DND-41 (cell line): ENCODE data around the gene HNRNPUL1.

Experiments used
- EZH2 ChIP-seq: IDR thresholded peaks from 3 replicates; pipeline ENCODE4 v1.6.1; 2012; ENCODE audit warnings: borderline replicate concordance, low read depth, mild to moderate bottlenecking, moderate library complexity, low read length, inconsistent platforms; ENCODE audit not compliant: severe bottlenecking
- TF ChIP-seq, protein P1 (sequence below): IDR thresholded peaks from 2 replicates; pipeline ENCODE4 v1.5.1; 2012; ENCODE audit warnings: borderline replicate concordance, low read length, moderate library complexity, mild to moderate bottlenecking; ENCODE audit not compliant: poor library complexity, severe bottlenecking; ENCODE audit errors: extremely low read depth

DNA sequence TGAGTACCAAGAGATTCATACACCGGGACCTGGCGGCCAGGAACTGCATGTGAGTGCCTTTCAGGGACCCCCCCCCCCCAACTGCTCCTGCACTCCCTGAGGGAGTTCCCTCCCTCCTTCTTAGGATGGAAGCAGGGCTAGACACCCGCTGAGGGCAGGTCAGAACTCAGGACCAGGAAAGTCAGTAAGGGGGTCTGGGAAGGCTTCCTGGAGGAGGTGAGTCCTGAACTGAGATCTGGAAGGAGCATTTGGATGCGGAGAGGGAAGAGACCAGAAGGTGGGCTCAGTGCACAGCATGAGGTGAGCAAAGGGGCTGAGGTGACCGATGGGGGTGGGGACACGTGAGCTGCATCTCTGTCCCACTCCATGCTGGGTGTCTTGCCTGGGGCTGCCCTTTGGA, 10.5 kb upstream of the HNRNPUL1 start:
- TF ChIP-seq, protein P1, sequence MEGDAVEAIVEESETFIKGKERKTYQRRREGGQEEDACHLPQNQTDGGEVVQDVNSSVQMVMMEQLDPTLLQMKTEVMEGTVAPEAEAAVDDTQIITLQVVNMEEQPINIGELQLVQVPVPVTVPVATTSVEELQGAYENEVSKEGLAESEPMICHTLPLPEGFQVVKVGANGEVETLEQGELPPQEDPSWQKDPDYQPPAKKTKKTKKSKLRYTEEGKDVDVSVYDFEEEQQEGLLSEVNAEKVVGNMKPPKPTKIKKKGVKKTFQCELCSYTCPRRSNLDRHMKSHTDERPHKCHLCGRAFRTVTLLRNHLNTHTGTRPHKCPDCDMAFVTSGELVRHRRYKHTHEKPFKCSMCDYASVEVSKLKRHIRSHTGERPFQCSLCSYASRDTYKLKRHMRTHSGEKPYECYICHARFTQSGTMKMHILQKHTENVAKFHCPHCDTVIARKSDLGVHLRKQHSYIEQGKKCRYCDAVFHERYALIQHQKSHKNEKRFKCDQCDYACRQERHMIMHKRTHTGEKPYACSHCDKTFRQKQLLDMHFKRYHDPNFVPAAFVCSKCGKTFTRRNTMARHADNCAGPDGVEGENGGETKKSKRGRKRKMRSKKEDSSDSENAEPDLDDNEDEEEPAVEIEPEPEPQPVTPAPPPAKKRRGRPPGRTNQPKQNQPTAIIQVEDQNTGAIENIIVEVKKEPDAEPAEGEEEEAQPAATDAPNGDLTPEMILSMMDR = no peak
- TF ChIP-seq EZH2 = no peak
